HG03575 (cell line): ENCODE results near the gene RAD23B.
"Not testable (repeated sequence)": the region's sequence is repeated elsewhere in the genome, so short reads cannot be mapped to it uniquely, and the experiment has no call there.

Source experiments
- ATAC-seq: cut with Tn5 transposase; IDR thresholded peaks from one replicate; pipeline ENCODE4 v1.9.1; 2021; ENCODE audit not compliant: unreplicated experiment, insufficient number of reproducible peaks, low FRiP score; ENCODE audit errors: extremely low read depth

Gene RAD23B

DNA sequence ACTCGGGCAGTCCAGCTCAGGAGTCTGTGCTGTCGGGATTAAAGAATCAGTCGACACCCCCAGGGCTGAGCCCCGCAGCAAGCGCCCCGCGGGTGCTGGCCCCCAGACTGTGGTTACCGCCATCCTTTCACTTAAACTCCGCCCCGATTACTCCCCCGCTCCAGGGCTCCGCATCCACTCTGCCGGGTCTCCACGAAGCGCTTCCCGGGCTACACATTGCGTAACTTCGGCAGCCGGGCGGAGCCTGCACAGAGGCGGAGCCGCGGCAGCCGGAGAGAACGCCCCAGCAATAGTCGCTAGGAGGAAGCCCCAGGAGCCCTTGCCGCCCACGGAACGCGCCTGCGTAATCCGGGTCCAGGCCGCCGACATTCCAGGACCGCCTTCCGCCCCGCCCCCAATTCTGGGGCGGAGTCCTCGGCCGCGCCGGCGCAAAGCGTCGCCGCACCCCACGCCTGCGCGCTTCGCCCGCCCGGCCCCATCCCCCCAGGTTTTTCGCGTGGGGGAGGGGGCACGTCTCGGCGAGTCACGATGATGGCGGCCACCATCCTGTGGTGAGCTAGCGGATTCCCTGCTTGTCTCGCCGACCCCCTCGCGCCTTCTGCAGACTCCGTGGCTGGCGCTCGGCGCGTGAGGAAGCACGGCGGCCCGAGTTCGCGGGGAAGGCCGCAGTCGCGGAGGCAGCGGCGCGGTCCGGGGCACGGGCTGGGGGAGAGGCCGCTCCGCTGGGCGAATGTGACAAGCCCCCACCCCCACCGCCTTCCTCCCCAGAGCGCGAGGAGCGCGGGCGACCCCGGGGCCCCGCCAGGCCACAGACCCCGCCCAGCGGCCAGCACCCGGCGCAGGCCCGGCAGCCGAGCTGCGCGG, at the start of gene RAD23B:
Gene RAD23B (plus strand): TSS at position 521 of the 864 bp plus-strand sequence. CDS start 351 bp downstream, outside the sequence.
- ATAC-seq: peak; percentile 70

DNA sequence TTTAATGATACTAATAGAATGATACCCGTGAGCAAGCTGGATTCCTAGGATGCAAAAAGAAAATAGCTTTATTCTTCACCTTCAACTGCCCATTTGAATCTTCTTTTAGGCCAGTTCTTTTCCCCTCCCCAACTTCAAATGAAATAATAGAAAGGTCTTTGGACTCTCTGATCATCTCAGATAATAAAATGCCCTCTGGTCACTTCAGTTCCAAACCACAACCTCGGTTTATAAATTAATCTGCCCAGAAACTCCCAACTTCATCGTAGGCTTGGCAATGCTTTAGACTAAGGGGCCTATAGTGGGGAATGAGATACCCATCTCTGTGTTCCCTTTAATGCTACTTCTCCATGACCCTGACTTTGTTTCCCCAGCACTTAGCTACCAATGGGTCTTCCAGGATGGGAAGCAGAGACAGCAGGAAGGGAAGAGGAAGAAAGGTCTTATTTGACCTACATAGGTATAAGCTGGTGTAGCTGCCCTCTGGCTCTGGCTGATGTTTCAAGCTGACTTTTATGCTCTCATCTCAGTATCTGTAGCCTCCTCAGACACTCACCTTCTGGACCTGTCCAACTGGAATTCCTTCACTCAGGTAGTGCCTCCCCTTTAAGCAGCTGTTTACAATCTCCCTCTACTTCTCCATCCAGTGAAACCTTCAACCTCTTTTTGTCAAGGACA, 47.2 kb upstream of the RAD23B start:
- ATAC-seq: no peak

GRCh38 chr9:107237873-107238272, 45.2 kb upstream of the RAD23B start:
- no peak for ATAC-seq

GRCh38 chr9:107239474-107239873, 43.6 kb upstream of the RAD23B start:
- ATAC-seq: no peak

DNA sequence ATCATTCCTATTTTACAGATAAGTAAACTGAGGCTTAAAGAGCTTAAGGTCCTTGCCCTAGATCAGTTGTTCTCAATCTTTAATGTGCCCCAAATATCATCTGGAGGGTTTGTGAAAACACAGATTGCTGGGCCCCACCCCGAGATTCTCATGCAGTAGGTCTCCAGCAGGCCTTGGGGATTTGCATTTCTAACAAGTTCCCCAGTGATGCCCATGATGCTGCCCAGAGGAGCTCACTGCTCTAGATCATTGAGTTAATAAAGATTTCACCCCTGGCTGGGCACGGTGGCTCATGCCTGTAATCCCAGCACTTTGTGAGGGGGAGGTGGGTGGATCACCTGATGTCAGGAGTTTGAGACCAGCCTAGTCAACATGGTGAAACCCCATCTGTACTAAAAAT, 42.8 kb upstream of the RAD23B start:
- ATAC-seq: no peak

DNA sequence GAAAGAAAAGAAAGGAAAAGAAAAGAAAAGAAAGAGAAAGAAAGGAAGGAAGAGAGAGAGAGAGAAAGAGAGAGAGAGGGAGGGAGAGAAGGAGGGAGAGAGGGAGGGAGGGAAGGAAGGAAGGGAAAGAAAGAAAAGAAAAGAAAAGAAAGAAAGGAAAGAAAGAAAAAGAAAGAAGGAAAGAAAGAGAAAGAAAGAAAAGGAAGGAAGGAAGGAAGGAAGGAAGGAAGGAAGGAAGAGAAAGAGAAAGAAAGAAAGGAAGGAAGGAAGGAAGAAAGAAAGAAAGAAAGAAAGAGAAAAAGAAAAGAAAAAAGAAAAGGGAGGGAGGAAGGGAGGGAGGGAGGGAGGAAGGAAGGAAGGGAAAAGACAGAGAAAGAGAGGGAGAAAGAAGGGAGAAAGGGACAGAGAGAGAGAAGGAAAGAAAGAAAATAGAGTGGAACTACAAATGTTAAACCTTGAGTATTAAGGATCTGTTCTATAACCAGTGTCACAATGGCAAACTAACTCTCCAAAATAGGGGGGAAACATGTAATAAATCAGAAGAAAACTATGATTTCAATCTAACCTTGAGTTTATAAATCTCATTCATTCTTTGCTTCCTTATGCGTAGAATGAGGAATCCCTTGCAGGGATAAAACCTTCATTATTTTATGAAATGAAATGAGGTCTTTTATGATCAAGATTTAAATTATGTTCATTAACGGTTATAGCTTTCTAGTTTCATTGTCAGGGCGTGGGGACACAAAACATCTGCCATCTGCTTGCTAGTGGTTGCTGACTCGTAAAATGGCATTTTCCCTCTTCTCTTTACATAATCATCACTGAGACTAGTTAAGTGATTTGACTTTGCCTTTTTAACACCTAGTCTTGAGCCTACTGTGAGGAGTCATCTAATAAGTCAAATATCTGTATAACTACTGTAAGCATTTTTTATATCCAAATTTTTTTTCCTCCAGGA, 40.7 kb upstream of the RAD23B start:
- no peak for ATAC-seq

DNA sequence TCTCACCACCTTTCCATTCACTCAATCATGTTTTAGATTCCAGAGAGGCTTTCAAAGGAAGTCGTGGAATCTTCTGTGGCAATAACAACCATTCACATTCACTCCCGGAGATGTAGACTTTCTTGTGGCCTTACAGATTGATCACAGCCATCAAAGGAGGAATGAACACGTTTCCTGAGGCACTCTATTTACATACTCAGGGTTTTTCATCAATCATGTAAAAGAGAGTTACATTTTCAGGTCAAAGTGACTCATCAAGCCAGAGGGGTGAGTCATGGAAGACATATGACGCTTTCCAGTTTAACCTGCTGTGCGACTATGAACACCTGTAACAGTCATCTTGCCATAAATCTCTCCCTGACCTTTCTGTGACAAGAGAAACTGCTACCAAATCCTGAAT, 39.3 kb upstream of the RAD23B start:
- no peak for ATAC-seq

DNA sequence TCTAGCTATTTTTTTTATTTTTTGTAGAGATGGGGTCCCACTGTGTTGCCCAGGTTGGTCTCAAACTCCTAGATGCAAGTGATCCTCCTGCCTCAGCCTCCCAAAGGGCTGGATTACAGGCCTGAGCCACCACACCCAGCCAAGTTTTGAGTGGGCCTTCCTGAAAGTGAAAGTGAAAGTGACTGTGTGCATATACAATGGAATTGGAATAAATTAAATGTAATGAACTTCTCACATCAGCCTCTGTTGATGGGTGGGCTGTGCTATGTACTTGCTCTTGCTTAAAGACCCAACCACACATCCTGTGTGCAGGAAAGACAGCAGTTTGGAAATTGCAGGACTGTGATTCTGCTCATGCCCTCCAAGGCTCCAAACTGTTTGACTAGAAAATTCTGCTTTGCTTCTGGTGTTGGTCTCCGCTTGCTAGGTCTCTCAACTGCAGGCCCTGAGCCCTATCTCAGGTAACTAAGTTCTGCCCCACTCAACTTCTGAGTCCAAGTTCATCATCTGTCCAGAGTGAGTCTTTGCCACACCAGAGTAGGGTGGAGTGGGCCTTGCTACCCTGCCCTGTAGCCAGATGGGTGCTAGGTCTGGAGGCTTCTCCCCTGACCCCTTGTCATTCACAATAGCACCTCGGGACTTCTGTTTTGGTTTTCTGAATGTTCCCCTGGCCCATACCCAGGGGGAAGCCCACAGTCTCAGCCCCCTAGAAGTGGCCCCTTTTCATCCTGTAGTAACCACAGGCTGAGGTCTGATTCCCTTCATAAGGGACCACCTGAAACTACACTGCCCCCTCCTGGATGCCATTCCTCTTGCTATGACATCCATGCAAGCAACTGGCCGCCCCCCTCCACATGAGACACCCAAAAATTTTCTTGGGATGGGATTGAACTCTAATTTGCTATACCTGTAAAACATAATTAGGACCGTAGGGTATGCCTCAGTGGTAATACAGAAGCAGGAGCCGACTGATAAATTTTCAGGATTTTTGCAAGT, 36.5 kb upstream of the RAD23B start:
- no peak for ATAC-seq

DNA sequence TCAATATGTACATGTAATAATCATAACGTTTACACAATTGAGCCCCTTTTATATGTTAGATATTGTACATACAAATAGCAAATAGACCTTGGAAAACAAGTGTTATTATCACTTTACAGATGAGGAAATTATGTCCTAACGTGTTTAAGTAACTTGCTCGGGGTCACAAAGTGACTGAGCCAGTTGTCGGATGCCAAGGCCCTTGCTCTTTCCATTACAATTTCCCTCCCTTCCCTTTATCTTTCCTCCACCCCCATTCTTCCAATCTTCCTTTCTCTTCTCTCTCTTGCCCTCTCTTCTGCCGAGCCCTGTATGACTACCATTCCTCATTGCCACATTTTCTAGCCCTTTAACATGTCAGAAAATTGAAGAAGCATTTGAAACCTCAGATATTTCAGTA, 34.4 kb upstream of the RAD23B start:
- no peak for ATAC-seq

DNA sequence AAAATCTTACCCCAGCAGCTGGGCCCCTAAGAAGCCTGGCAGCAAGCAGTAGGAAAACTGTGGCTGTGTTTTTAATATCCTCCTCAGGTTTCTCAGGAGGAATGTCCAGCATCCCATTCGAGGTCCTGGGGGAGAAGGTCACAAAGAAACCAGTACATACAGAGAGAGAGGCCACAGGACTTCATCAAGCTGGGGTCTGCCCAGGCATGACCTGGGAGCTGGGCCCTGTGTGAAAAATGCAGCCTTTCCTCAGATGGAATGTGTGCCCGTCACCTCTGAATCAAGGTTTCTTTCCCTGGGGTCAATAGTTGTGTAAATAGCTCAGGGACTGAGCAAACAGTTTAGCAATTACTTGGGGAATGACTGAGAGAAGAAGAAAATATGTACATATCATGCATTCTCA, 33.9 kb upstream of the RAD23B start:
- no peak for ATAC-seq

DNA sequence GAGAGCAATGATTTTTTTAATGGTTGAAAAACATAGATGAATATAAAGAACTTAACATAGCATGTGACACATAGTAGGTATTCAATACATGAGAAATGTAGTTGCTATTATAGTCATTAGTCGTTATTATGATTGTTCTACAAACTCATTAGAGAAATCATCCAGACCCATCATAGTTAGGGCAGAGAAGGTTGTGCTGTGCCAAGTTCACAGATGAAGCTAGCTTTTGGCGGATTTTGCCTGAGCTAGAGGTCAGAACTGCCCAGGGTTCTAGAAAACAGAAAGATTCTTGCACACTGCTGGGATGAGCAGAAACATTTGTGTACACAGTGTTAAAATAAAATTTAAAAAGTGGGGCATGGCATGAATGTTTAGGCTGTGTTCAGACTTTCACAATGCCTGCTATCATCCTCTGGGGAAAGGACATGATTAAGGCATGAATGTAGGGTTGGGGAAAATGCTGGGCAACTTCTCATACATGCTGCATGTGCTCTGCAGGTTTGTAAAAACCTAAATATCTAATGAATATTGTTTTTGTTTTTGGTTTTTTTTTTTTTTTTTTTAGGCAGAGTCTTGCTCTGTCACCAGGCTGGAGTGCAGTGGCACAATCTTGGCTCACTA, 33.3 kb upstream of the RAD23B start:
- ATAC-seq: no peak

DNA sequence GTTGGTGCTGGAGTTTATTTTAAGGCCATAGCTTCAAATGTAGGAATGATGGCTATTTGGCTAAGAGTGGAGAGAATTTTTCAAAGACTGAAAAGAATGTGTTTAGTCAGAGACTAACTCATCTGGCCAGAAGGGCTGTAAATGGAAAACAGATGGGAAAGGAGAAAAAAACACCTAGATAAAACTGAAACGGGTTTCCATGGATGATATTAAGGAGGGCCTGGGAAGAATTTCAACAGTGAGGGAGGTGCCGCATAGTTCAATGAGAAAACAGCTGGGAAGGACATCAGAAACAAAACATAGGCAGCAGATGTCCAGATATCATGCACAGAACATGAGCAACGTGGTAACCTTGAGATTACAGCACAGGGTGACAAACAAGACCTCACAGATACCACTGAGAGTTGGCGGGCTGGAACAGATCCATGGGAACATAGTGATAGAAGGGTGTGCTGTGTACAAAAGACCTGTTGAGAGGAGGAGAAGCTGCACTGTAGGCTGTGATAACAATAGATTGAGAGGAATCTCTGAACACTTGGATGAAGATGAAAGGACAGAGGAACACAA, 31.2 kb upstream of the RAD23B start:
- no peak for ATAC-seq

DNA sequence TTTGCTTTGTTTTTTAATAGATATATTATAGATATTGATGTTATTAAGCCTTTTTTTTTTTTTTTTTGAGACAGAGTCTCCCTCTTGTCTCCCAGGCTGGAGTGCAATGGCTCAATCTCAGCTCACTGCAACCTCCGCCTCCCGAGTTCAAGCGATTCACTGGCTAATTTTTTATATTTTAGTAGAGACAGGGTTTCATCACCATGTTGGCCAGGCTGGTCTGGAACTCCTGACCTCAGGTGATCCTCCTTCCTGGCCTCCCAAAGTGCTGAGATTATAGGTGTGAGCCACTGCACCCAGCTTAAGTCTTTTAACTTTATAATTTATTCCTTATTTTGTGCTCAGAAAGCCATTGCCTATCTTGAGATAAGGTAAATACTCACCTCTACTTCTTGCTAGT, 24.2 kb upstream of the RAD23B start:
- ATAC-seq: no peak

DNA sequence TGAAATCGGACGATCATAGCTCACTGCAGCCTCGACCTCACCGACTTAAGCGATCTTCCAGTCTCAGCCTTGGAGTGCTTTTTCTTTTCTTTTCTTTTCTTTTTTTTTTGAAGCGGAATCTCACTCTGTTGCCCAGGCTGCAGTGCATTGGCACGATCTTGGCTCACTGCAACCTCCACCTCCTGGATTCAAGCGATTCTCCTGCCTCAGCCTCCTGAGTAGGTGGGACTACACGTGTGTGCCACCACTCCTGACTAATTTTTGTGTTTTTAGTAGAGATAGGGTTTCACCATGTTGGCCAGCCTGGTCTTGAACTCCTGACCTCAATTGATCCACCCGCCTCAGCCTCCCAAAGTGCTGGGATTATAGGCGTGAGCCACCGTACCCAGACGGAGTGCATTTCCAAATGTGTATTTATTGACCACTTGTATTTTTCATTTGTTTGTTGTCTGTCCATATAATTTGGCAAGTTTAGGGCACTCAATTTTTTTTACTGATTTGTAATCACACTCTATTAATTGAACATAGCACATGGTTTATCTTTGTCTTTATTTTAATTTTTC, 23.2 kb upstream of the RAD23B start:
- ATAC-seq: not testable (repeated sequence)

GRCh38 chr9:107260437-107261081, 22.5 kb upstream of the RAD23B start:
- ATAC-seq: peak; percentile 99

DNA sequence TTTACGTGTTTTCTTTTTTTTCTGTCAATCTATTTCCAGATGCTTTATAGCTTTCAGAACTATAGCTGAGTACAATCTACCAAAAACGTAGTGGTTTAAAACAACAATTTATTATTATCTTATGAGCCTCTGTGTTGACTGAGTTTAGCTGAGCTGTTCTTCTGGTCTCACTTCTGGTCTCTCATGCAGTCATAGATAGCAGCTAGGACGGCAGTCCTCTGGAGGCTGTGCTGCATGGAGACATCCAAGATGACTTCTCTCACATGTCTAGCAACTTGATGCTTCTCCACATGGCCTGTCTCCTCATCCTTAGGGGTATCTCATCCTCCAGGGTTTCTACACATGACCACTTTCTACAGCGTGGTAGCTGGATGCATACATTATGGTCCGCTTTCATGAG, 22.0 kb upstream of the RAD23B start:
- ATAC-seq: no peak

DNA sequence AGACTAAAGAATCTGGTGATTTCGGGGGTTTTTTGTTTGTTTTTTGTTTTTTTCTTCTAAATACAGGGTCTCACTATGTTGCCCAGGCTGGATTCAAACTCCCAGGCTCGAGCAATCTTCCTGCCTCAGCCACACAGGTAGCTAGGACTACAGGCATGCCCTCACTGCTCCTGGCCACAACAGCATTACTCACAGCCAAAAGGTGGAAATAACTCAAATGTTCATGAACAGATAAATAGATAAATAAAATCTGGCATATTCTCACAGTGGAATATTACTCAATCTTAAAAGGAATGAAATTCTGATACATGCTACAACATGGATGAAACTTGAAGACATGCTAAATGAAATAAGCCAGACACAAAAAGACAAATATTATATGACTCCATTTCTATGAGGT, 19.8 kb upstream of the RAD23B start:
- ATAC-seq: no peak
